GM18526 (cell line): ENCODE measurements around the gene NHS.

Experiments
- POLR2A ChIP-seq: IDR thresholded peaks from 3 replicates; pipeline ENCODE4 v1.6.1; 2011; ENCODE audit not compliant: insufficient read length; ENCODE audit errors: extremely low read depth

NHS gene

GRCh38 chrX:17380221-17380620 lies 5.2 kb downstream of the NHS start:
- TF ChIP-seq POLR2A, result no peak

DNA sequence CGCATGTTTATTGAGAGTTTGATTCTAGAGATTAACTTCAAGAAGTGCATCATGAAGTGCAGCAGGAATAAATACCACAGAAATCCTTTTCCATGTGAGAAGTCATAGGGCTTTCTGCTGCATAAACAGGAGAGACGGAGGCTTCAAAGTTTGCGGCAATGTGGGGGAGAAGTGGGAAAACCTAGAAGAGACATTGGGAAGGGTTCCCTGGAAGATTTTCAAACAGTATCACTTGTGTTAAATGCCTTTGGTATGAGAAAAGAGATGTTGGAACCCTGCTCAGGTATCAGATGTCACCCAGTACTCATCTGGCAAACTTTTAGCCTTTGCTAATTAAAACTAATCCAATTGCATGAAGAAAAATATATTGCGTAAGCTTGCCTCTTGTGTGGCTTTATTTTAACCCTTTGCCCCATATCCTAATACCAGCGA lies 15.4 kb downstream of the NHS start:
- no peak for TF ChIP-seq POLR2A

DNA sequence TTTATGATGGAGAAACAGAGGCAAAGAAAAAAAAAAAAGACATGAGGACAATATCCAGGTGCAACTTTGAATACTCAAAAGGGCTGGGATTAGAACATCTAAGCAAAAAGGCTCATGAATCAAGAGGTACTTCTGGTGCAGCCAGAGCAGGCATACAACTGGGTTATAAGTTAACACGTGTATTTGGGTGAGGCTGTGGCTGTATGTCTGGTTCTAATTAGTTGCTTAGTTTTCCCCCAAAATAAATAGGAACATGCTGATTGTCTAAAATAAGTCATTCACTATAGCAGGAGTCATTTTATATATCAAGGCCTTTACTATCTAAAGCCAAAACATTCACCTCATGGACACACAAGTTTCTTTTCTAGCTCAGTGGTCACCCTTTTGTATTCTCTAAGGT lies 20.2 kb downstream of the NHS start:
- no peak for TF ChIP-seq POLR2A

DNA sequence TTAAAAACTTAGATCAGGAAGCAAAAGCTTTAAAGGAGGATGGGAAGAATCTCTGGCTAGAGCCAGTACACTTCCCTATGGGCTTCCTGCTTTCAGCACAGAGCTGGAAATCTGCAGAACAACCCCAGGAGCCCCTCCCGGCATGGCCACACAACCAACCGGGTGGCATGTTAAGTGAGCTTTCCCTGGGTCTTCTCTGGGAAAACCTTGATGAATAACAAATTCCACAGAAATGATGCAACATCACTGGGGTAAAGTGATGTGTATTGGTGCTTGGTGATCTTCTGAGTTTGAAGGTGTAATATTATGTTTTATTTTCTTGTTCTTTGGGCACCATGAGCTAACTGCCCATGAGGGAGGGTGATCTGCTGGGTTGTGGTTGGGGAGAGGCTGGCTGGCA lies 22.1 kb downstream of the NHS start:
- no peak for TF ChIP-seq POLR2A

DNA sequence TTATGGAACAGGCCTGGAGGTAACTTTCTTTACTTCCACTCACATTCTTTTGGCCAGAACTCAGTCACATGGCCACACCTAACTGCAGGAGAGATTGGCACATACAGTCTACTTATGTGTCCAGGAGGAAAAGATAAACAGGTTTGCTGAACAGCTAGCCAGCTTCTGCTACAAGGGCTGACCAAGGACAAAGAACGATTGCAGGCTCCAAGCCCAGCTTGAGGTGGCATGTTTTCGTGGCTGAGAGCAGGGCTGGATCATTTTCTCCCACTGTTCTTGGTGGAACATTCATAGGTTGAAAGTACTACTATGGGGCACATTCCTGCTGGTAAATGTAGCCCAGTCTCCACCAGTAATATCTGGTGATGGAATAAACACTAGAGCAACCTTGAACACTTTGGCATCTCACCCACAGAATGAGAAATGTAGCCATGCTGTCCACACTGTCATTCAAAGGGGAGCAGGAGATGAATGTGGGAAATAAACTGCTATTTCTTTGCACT lies 28.2 kb downstream of the NHS start:
- TF ChIP-seq POLR2A, result no peak

DNA sequence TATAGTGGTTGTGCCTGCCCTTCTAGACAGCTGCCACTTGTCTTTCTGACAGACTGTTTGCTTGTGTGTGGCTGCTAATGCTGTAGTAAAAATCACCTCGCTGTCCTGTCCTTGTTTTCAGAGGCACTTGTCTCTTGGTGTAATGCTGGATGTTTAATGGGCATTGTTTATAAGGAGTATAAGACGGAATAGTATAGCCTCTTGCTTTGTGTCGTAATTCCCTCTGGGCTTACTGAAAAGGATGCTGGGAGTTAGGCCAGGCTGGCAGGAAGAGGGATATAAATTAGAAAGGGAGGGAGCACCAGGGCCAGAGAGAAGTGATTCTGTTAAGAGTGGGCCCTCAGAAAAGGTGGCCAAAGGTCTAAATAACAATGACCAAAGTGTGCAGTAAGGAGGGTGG lies 29.0 kb downstream of the NHS start:
- TF ChIP-seq POLR2A, result no peak

- TF ChIP-seq POLR2A, result no peak
These were observed 30.4 kb downstream of the NHS start for GRCh38 chrX:17405225-17405969.

- TF ChIP-seq POLR2A, result no peak
These were observed 34.7 kb downstream of the NHS start for GRCh38 chrX:17409566-17410290.

DNA sequence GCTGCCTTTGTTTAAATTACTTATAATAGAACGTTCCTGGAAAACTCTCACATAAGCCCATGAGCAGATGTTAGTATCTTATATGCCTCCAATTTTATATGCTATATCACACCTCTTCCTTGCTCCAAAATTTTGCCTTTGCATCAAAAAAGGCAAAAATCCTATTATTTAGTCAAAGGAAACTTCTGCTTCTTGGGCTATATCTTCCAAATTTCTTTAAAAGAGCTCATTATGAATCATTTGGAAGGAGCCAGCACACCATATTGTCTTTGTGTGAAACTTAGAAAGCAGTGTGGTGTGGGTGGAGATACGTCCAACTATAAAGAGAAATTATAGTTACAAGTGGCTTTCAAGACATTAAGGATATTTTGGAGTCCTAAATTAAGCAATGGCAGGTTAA lies 35.7 kb downstream of the NHS start:
- no peak for TF ChIP-seq POLR2A

DNA sequence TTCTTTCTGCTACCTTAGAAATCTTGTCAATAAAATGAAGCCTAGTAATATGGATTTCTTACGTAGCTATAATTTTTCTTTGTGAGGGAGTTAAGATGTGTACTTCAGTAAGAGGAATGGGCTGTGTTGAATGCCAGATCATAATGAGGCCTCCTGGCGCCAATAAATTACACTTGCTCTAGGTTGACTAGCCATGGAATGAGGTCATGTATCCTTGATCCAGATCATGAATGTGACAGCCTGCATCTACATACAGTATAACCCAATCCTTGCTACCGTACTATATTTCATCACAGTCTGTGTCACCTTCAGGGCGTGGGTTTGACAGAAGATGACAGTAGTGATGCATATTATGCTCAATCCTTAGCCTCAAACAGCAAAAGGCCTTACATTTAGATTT lies 36.2 kb downstream of the NHS start:
- no peak for TF ChIP-seq POLR2A

- no peak for TF ChIP-seq POLR2A
These were observed 37.7 kb downstream of the NHS start for GRCh38 chrX:17412692-17413091.

DNA sequence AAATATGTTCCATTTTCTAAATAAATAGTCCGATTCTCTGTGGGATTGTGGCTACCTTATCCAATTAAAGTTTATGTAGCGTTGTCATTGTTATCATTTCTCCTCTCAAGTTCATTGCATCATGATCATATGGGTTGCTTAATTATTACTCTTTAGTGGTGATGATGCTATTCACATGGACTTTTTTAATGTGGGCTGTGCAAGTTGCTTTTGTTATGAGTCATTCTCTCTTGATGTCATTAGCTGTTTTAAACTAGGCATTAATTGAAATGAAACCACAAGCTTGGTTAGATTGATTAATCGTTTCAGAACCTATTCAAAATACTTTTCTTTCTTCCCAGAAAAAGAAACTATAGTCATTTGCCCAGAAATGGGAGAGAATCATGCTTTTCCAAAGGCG lies 38.2 kb downstream of the NHS start:
- TF ChIP-seq POLR2A, result no peak

DNA sequence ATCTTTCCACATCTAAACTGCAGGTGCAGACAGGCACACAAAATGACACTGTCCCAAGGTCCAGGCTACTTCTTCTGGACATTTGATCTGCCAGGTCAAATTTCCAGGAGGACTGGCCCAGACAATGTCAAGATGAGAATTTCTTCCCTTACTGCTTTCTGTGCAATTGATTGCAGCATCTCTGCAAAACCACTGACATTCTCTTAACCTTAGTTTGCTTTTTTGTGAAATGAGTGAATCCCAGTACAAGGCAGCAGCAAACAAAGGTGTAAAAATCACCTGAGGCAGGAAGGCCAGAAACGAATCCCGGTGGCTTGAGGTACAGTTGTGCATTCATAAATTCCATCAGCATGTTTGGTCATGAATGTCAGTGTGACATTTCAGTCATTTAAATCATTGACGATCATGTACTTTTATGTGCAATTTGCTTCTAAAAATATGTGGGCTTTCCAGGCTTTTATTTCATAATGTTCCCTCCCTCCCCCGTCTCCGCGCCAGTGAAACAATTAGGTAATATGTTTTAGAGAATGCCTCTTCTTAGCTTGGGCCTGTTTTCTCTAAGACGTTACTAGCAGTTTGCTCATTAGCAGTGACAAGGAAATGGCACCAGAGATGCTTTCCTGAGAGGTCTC lies 39.1 kb downstream of the NHS start:
- TF ChIP-seq POLR2A, result no peak

- no peak for TF ChIP-seq POLR2A
These were observed 39.8 kb downstream of the NHS start for GRCh38 chrX:17414839-17415238.

GRCh38 chrX:17415242-17415810 lies 40.3 kb downstream of the NHS start:
- TF ChIP-seq POLR2A, result no peak

GRCh38 chrX:17417372-17417771 lies 42.4 kb downstream of the NHS start:
- no peak for TF ChIP-seq POLR2A
